OCI-LY7 (cell line): Measurements from ENCODE around the gene ZNF628. TPM values are rescaled to one million over a fixed set of nuclear protein-coding genes. Genes with fewer than 3 reads are reported as not detected.

Experiments used
- BruUV-seq: library from RNA; stranded (reverse); fragments of 400-500 nt; replicated peaks from 2 replicates; lab custom pipeline; 2021; lab: Mats Ljungman, UMichigan
- CTCF ChIA-PET: fragments of 300-600 bp; sonication (Branson Sonifier 250); formaldehyde crosslinking; loops from one replicate; lab custom pipeline; 2022; ENCODE audit warnings: antibody characterized with exemption; ENCODE audit not compliant: unreplicated experiment; lab: Charles Lee
- POLR2A ChIA-PET: fragments of 300-600 bp; sonication (Branson Sonifier 250); formaldehyde crosslinking; loops from one replicate; lab custom pipeline; 2022; ENCODE audit warnings: antibody characterized with exemption; lab: Charles Lee
- DNase-seq: peaks from one replicate; pipeline ENCODE4 v3.0.0-alpha.2; 2015; ENCODE audit warnings: low spot score
- H2AFZ ChIP-seq: fragments of 200-600 bp; sonication (generic), shearing (Covaris generic); 2 replicates; pipeline ENCODE4 v1.6.1; 2014; ENCODE audit warnings: mild to moderate bottlenecking, antibody characterized with exemption, low read length, moderate library complexity
- H3K27ac ChIP-seq: fragments of 200-600 bp; sonication (generic); 2 replicates; pipeline ENCODE4 v1.5.1; 2014; ENCODE audit warnings: mixed run types, low read depth, mild to moderate bottlenecking, moderate library complexity, low read length, inconsistent platforms; ENCODE audit not compliant: poor library complexity, severe bottlenecking
- H3K36me3 ChIP-seq: fragments of 200-600 bp; sonication (generic); 2 replicates; pipeline ENCODE4 v1.6.1; 2014; ENCODE audit warnings: mild to moderate bottlenecking, antibody characterized with exemption, low read length, moderate library complexity, mixed read lengths; ENCODE audit not compliant: insufficient read depth
- H3K4me1 ChIP-seq: fragments of 200-600 bp; sonication (generic); 2 replicates; pipeline ENCODE4 v1.5.1; 2014; ENCODE audit warnings: mild to moderate bottlenecking, low read length; ENCODE audit not compliant: insufficient read depth, poor library complexity, severe bottlenecking
- H3K4me2 ChIP-seq: fragments of 200-600 bp; sonication (generic); 2 replicates; pipeline ENCODE4 v1.6.1; 2014; ENCODE audit warnings: mild to moderate bottlenecking, low read length
- H3K4me3 ChIP-seq: fragments of 200-600 bp; sonication (generic); 2 replicates; pipeline ENCODE4 v1.5.1; 2014; ENCODE audit warnings: mild to moderate bottlenecking, low read depth, low read length; ENCODE audit not compliant: poor library complexity, severe bottlenecking
- H3K79me2 ChIP-seq: fragments of 200-600 bp; sonication (generic); 2 replicates; pipeline ENCODE4 v1.6.1; 2016; ENCODE audit warnings: low read depth, mild to moderate bottlenecking, low read length, moderate library complexity, mixed read lengths; ENCODE audit not compliant: insufficient read depth
- H3K9me2 ChIP-seq: fragments of 200-600 bp; sonication (generic); 2 replicates; pipeline ENCODE4 v1.6.1; 2016; ENCODE audit warnings: mild to moderate bottlenecking, low read length, mixed read lengths; ENCODE audit not compliant: insufficient read depth
- H3K9me3 ChIP-seq: fragments of 200-600 bp; sonication (generic); 2 replicates; pipeline ENCODE4 v1.6.1; 2014; ENCODE audit warnings: mild to moderate bottlenecking, mixed run types, low read length, mixed read lengths
- H4K20me1 ChIP-seq: fragments of 200-600 bp; sonication (generic); 2 replicates; pipeline ENCODE4 v1.6.1; 2014; ENCODE audit warnings: mild to moderate bottlenecking, antibody characterized with exemption, low read length, moderate library complexity, mixed read lengths; ENCODE audit not compliant: insufficient read depth
- EZH2phosphoT487 ChIP-seq: fragments of 200-600 bp; sonication (generic); IDR thresholded peaks from 2 replicates; pipeline ENCODE4 v1.6.1; 2018; ENCODE audit warnings: low read depth, borderline replicate concordance, mild to moderate bottlenecking, mixed run types, antibody characterized with exemption, low read length, moderate library complexity, mixed read lengths
- intact Hi-C: fragments of 100-400 bp; cut with micrococcal nuclease; formaldehyde crosslinking; loops from one replicate; pipeline ENCODE4 v1.10.0; 2022; ENCODE audit not compliant: unreplicated experiment
- total RNA-seq, 2 experiments: library from RNA; depleted of rRNA in 1 of 2; stranded (reverse); fragments of >200 nt in 1 of 2; shearing (Covaris generic) in 1 of 2; gene quantifications; 2 replicates each; pipeline ENCODE4 v1.2.3, GENCODE V29; 2014 to 2022
- TF ChIP-seq, protein P1 (sequence below): fragments of 200-600 bp; sonication (generic); conservative IDR thresholded peaks from 2 replicates; pipeline ENCODE4 v1.5.1; 2014; ENCODE audit warnings: mild to moderate bottlenecking, antibody characterized with exemption, low read length, moderate library complexity, mixed read lengths

The ZNF628 gene
- total RNA-seq, 2 experiments from 2014 or later, result 5.2 to 10.6 TPM

- H2AFZ ChIP-seq, result peak overlapping the region; percentile 34; the same call in 1 of the 2 replicates
- ChIA-PET POLR2A (no interaction called here), CTCF (interaction anchor here (1.0 kb wide), 1 partner anchor 159 kb away, joined by 3 read pairs; no protein-coding TSS in a partner anchor)
These were observed 15.7 kb upstream of the ZNF628 start for GRCh38 chr19:55460670-55461258.

GRCh38 chr19:55461259-55461973 is 15.0 kb upstream of the ZNF628 start, which contains the start of gene ISOC2:
ISOC2 (minus strand) TSS chr19:55461642; CDS start chr19:55456486, 5,156 bp downstream.
- peaks cover 17% of the 10 kb centered on the region for H3K4me1 ChIP-seq
- H3K36me3 ChIP-seq, result no peaks in the 10 kb centered on the region
- H3K9me2 ChIP-seq, result no peaks in the 10 kb centered on the region
- peak; percentile 100 for DNase-seq
- TF ChIP-seq EZH2phosphoT487, result no peak
- TF ChIP-seq, protein P1, sequence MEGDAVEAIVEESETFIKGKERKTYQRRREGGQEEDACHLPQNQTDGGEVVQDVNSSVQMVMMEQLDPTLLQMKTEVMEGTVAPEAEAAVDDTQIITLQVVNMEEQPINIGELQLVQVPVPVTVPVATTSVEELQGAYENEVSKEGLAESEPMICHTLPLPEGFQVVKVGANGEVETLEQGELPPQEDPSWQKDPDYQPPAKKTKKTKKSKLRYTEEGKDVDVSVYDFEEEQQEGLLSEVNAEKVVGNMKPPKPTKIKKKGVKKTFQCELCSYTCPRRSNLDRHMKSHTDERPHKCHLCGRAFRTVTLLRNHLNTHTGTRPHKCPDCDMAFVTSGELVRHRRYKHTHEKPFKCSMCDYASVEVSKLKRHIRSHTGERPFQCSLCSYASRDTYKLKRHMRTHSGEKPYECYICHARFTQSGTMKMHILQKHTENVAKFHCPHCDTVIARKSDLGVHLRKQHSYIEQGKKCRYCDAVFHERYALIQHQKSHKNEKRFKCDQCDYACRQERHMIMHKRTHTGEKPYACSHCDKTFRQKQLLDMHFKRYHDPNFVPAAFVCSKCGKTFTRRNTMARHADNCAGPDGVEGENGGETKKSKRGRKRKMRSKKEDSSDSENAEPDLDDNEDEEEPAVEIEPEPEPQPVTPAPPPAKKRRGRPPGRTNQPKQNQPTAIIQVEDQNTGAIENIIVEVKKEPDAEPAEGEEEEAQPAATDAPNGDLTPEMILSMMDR, result no peak
- ChIA-PET POLR2A (interaction anchor here (0.6 to 1.0 kb wide), 4 partner anchors 14 to 163 kb away, joined by 3 to 4 read pairs (median 3); partner anchors contain the start of gene ZNF784), CTCF (interaction anchor here (1.0 kb wide), 1 partner anchor 42 kb away, joined by 5 read pairs; no protein-coding TSS in a partner anchor)
- intact Hi-C loops, result no loop called here
- no peaks in the 10 kb centered on the region for H4K20me1 ChIP-seq
- peak within 1 kb of the TSS; percentile 94 for H3K4me3 ChIP-seq
- H3K27ac ChIP-seq, result peak within 1 kb of the TSS; percentile 75
- H3K4me2 ChIP-seq, result peak within 1 kb of the TSS; percentile 92
- peak within 1 kb of the TSS; percentile 63; the same call in 1 of the 2 replicates for H2AFZ ChIP-seq
- BruUV-seq, result TSS peak; percentile 85
- no peaks in the 10 kb centered on the region for H3K9me3 ChIP-seq
- H3K79me2 ChIP-seq, result peaks cover 8% of the 10 kb centered on the region; the same call in 1 of the 2 replicates

More at GRCh38 chr19:55460670-55461258, 15.7 kb upstream of the ZNF628 start:
- no peaks in the 10 kb centered on the region for H3K36me3 ChIP-seq
- H3K9me3 ChIP-seq, result no peaks in the 10 kb centered on the region
- no TSS peak for BruUV-seq
- no peaks in the 10 kb centered on the region for H3K9me2 ChIP-seq
- H3K27ac ChIP-seq, result peak overlapping the region; percentile 75
- no peaks in the 10 kb centered on the region for H4K20me1 ChIP-seq
- TF ChIP-seq, protein P1, result no peak
- TF ChIP-seq EZH2phosphoT487, result no peak
- DNase-seq, result peak; percentile 69
- intact Hi-C loops, result no loop called here
- peaks cover 17% of the 10 kb centered on the region for H3K4me1 ChIP-seq
- peak overlapping the region; percentile 92 for H3K4me2 ChIP-seq
- peak overlapping the region; percentile 94 for H3K4me3 ChIP-seq
- peaks cover 8% of the 10 kb centered on the region; the same call in 1 of the 2 replicates for H3K79me2 ChIP-seq
